ENCODE measurements around the gene SMIM21.

SMIM21 gene

DNA sequence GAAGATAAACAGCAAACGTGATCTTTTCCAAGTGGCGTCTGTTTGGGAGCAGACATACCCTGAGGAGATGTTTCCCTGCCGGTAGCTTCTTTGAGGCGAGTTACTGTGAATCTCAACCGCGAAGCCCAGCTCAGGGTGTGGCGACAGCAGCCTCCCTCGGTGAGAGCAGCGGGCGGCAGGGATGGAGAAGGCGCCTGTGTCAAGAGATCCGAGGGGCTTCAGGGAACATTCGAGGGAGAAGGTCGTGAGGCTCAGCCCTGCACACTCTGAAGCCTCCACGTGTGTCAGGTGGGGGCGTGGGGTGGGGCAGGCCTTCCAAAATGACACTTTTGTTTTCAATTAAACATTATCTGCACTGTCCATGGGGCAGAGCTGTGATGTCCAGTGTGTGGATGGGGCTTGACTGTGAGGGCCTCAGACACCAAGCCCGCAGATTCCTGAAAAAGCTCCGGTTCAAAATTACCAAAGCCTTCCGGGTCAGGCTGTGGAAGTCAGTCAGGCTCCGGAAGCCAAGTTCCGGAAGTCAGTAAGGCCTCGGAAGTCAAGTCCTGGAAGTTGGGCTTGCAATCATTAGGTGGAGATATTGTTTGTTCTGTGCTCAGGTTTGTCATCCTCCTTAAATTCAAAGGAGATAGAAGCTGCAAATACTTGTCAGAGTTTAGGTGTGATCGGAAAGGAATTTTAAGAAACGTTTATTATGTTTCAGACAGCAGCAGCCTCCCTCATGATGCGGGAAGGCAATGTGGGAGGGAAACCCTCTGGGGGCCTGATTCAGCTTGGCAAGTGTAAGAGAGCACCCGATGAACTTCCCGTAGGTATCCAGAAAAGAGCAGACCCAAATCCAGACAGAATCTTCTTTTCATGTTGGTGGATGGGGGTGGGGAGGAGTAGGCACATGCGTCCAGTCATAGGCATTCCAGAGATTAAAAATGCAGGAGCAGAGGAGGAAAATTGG is 20.7 kb downstream of the SMIM21 start:
- Histone ChIP-seq H3K9me3 (ENCODE audit: control insufficient read depth, insufficient read depth, low read depth, low read length) (no peaks in the 10 kb centered on the region), H3K27ac (ENCODE audit: extremely low read depth, low read depth, low read length) (no peak overlapping the region), H3K4me3 (ENCODE audit: low read depth, low read length) (no peak overlapping the region), H3K4me1 (ENCODE audit: control insufficient read depth, insufficient read depth, low read length) (no peaks in the 10 kb centered on the region), H3K36me3 (ENCODE audit: control insufficient read depth in 2 of 2, insufficient read depth in 1 of 2, low read length in 2 of 2) (no peaks in the 10 kb centered on the region)
- ChIA-PET CTCF (no interaction called here), POLR2A (no interaction called here)
- TF ChIP-seq PRDM10 (tag by site-specific recombination; IDR thresholded peaks at IDR 0.05): no peak
- 0 out of 2 replicates have a peak, but pooled peaks have one; percentile 7 for TF ChIP-seq EGR2 (tag by site-specific recombination; IDR thresholded peaks at IDR 0.05; ENCODE audit: low read depth)
- TF ChIP-seq MZF1 (tag by site-specific recombination; IDR thresholded peaks at IDR 0.05; ENCODE audit: borderline replicate concordance): no peak
- TF ChIP-seq, protein P1, sequence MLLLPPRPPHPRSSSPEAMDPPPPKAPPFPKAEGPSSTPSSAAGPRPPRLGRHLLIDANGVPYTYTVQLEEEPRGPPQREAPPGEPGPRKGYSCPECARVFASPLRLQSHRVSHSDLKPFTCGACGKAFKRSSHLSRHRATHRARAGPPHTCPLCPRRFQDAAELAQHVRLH (tag by site-specific recombination; IDR thresholded peaks at IDR 0.05): no peak
- TF ChIP-seq ZFHX2 (tag by site-specific recombination; conservative IDR thresholded peaks at IDR 0.05): 0 out of 2 replicates have a peak, but pooled peaks have one; percentile 18

DNA sequence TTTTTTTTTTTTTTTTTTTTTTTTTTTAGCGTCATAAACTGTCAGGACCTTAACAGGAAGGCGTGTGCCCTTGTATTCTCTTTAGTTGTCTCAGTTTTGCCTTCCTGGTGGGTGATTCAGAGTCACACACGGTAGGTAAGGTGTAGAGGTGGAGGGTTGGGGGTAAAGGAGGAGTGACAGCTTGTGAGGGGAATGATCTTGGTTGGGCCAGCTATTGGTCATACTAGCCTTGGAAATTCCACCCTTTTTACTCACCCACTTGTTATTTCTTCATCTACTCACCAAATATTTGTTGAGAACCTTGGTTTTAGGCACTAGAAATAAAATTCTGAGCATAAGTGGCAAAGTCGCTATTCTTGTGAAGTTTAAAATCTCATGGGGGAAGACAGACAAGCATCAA is 22.2 kb downstream of the SMIM21 start:
- Histone ChIP-seq H3K27ac (ENCODE audit: extremely low read depth, low read depth, low read length) (no peak overlapping the region), H3K4me3 (ENCODE audit: low read depth, low read length) (no peak overlapping the region), H3K9me3 (ENCODE audit: control insufficient read depth, insufficient read depth, low read depth, low read length) (no peaks in the 10 kb centered on the region), H3K36me3 (ENCODE audit: control insufficient read depth in 2 of 2, insufficient read depth in 1 of 2, low read length in 2 of 2) (no peaks in the 10 kb centered on the region), H3K4me1 (ENCODE audit: control insufficient read depth, insufficient read depth, low read length) (no peaks in the 10 kb centered on the region)
- POLR2A ChIA-PET: interaction anchor here (0.6 kb wide), 1 partner anchor 195 kb away, joined by 5 read pairs; the partner anchor contains the start of gene TSHZ1
- CTCF ChIA-PET: no interaction called here
- TF ChIP-seq KLF16 (tag by site-specific recombination; IDR thresholded peaks at IDR 0.05) (no peak), FEZF1 (tag by site-specific recombination; IDR thresholded peaks at IDR 0.05) (no peak), ZNF335 (tag by site-specific recombination; conservative IDR thresholded peaks at IDR 0.05) (no peak), ZNF473 (tag by site-specific recombination; IDR thresholded peaks at IDR 0.05) (no peak), ZFP41 (tag by site-specific recombination; IDR thresholded peaks at IDR 0.05; ENCODE audit: borderline replicate concordance) (no peak), ZNF391 (tag by site-specific recombination; IDR thresholded peaks at IDR 0.05; ENCODE audit: borderline replicate concordance, low read depth) (no peak), ZBTB26 (tag by site-specific recombination; optimal IDR thresholded peaks at IDR 0.05) (no peak), PRDM2 (tag by site-specific recombination; IDR thresholded peaks at IDR 0.05; ENCODE audit: borderline replicate concordance) (no peak), ZSCAN23 (tag by site-specific recombination; IDR thresholded peaks at IDR 0.05) (no peak), ZNF214 (tag by site-specific recombination; IDR thresholded peaks at IDR 0.05; ENCODE audit: borderline replicate concordance) (no peak), BCL11A (tag by site-specific recombination; IDR thresholded peaks at IDR 0.05; ENCODE audit: low read depth) (no peak)
- TF ChIP-seq, protein P2, sequence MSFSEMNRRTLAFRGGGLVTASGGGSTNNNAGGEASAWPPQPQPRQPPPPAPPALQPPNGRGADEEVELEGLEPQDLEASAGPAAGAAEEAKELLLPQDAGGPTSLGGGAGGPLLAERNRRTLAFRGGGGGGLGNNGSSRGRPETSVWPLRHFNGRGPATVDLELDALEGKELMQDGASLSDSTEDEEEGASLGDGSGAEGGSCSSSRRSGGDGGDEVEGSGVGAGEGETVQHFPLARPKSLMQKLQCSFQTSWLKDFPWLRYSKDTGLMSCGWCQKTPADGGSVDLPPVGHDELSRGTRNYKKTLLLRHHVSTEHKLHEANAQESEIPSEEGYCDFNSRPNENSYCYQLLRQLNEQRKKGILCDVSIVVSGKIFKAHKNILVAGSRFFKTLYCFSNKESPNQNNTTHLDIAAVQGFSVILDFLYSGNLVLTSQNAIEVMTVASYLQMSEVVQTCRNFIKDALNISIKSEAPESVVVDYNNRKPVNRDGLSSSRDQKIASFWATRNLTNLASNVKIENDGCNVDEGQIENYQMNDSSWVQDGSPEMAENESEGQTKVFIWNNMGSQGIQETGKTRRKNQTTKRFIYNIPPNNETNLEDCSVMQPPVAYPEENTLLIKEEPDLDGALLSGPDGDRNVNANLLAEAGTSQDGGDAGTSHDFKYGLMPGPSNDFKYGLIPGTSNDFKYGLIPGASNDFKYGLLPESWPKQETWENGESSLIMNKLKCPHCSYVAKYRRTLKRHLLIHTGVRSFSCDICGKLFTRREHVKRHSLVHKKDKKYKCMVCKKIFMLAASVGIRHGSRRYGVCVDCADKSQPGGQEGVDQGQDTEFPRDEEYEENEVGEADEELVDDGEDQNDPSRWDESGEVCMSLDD (tag by site-specific recombination; IDR thresholded peaks at IDR 0.05): no peak
